HCT116 (cell line): Measurements from ENCODE around the gene ZNF300. TPM values are rescaled to one million over a fixed set of nuclear protein-coding genes. Genes with fewer than 3 reads are reported as not detected.

Experiments
- ATAC-seq: fragments of 200-7000 bp; cut with Tn5 transposase; 2 replicates; pipeline ENCODE4 v1.9.1; 2020; ENCODE audit warnings: mild to moderate bottlenecking, moderate library complexity
- BruUV-seq: library from RNA; stranded (reverse); fragments of 400-500 nt; replicated peaks from 2 replicates; lab custom pipeline; 2021; lab: Mats Ljungman, UMichigan
- CTCF ChIA-PET: fragments of 300-600 bp; sonication (Branson Sonifier 250); formaldehyde crosslinking; loops from one replicate; lab custom pipeline; 2021; ENCODE audit warnings: antibody characterized with exemption; lab: Charles Lee
- POLR2A ChIA-PET: fragments of 300-600, 350-600 bp; sonication (Branson Sonifier 250); formaldehyde crosslinking; loops from one replicate; lab custom pipeline; 2021; ENCODE audit warnings: antibody characterized with exemption; lab: Charles Lee
- RAD21 ChIA-PET, 2 experiments: fragments of 300-600 bp; sonication (Branson Sonifier 250); formaldehyde crosslinking; loops; one replicate each; lab custom pipeline; 2023; ENCODE audit warnings: low total read pairs in 2 of 2; ENCODE audit not compliant: uncharacterized antibody in 2 of 2, unreplicated experiment in 2 of 2, low non-redundant PET in 1 of 2; lab: Charles Lee
- DNase-seq: peaks from one replicate; pipeline ENCODE4 v3.0.0-alpha.2; 2010; ENCODE audit warnings: low read depth, low spot score
- H2AFZ ChIP-seq: fragments of 200-600 bp; shearing (Covaris generic), sonication (generic); 2 replicates; pipeline ENCODE4 v1.6.1; 2017; ENCODE audit warnings: low read depth, mixed run types, mixed read lengths, antibody characterized with exemption, low read length; ENCODE audit not compliant: poor library complexity, severe bottlenecking
- H3K27ac ChIP-seq: 2 replicates; pipeline ENCODE4 v1.5.1; 2012; ENCODE audit warnings: low read depth, low read length
- H3K27me3 ChIP-seq: fragments of 200-600 bp; sonication (generic); 2 replicates; pipeline ENCODE4 v1.6.1; 2016; ENCODE audit warnings: mixed run types, low read length, mixed read lengths; ENCODE audit not compliant: insufficient read depth
- H3K36me3 ChIP-seq, 2 experiments: fragments of 200-500 bp in 1 of 2; fragments of 200-600 bp in 1 of 2; sonication (Bioruptor generic) in 1 of 2; sonication (generic) in 1 of 2; 2 replicates each; pipeline versions ENCODE4 v1.5.1 to v1.6.1; 2014 to 2016; ENCODE audit warnings: low read length in 2 of 2, inconsistent platforms in 1 of 2, mixed read lengths in 1 of 2, mixed run types in 1 of 2; ENCODE audit not compliant: insufficient read depth in 2 of 2, control insufficient read depth in 1 of 2
- H3K4me1 ChIP-seq, 2 experiments: fragments of 200-600 bp in 1 of 2; sonication (generic) in 1 of 2; 2 replicates each; pipeline versions ENCODE4 v1.5.1 to v1.6.1; 2012 to 2017; ENCODE audit warnings: low read length in 2 of 2, inconsistent platforms in 1 of 2, mild to moderate bottlenecking in 1 of 2, mixed read lengths in 1 of 2, mixed run types in 1 of 2, moderate library complexity in 1 of 2; ENCODE audit not compliant: insufficient read depth in 2 of 2, control insufficient read depth in 1 of 2
- H3K4me2 ChIP-seq: fragments of 200-600 bp; sonication (generic); 2 replicates; pipeline ENCODE4 v1.6.1; 2017; ENCODE audit warnings: mixed run types, low read length, mixed read lengths
- H3K4me3 ChIP-seq, 2 experiments: fragments of 200-600 bp in 1 of 2; sonication (generic) in 1 of 2; replicated peaks in 1 of 2; 2 replicates each; pipeline ENCODE4 v1.5.1; 2011 to 2016; ENCODE audit warnings: low read length in 2 of 2, control low read depth in 1 of 2, low read depth in 1 of 2, mild to moderate bottlenecking in 1 of 2, mixed read lengths in 1 of 2, mixed run types in 1 of 2
- H3K79me2 ChIP-seq: fragments of 200-600 bp; sonication (generic); 2 replicates; pipeline ENCODE4 v1.6.1; 2017; ENCODE audit warnings: mild to moderate bottlenecking, mixed run types, low read length, moderate library complexity, mixed read lengths; ENCODE audit not compliant: insufficient read depth
- H3K9ac ChIP-seq: fragments of 200-600 bp; sonication (generic); 2 replicates; pipeline ENCODE4 v1.6.1; 2016; ENCODE audit warnings: low read length, mixed read lengths
- H3K9me2 ChIP-seq: fragments of 200-600 bp; sonication (generic), shearing (Covaris generic); 2 replicates; pipeline ENCODE4 v1.6.1; 2017; ENCODE audit warnings: mixed run types, mild to moderate bottlenecking, moderate library complexity; ENCODE audit not compliant: insufficient read depth
- H3K9me3 ChIP-seq, 2 experiments: fragments of 200-500 bp in 1 of 2; fragments of 200-600 bp in 1 of 2; sonication (Bioruptor generic) in 1 of 2; sonication (generic) in 1 of 2; 2 replicates each; pipeline ENCODE4 v1.6.1; 2014 to 2017; ENCODE audit warnings: low read length in 2 of 2, mixed read lengths in 2 of 2, inconsistent platforms in 1 of 2, low read depth in 1 of 2, mild to moderate bottlenecking in 1 of 2, mixed run types in 1 of 2, moderate library complexity in 1 of 2; ENCODE audit not compliant: control insufficient read depth in 1 of 2, insufficient read depth in 1 of 2
- H4K20me1 ChIP-seq: fragments of 200-600 bp; sonication (generic), shearing (Covaris generic); 2 replicates; pipeline ENCODE4 v1.6.1; 2017; ENCODE audit warnings: mixed run types, mild to moderate bottlenecking, moderate library complexity; ENCODE audit not compliant: insufficient read depth
- CBX3 ChIP-seq: IDR thresholded peaks from 2 replicates; pipeline ENCODE4 v1.6.1; 2012; ENCODE audit warnings: low read depth
- CEBPB ChIP-seq: IDR thresholded peaks from 2 replicates; pipeline ENCODE4 v1.6.1; 2012; ENCODE audit warnings: low read depth
- FOSL1 ChIP-seq: IDR thresholded peaks from 2 replicates; pipeline ENCODE4 v1.6.1; 2012; ENCODE audit warnings: low read depth
- POLR2A ChIP-seq: IDR thresholded peaks from 2 replicates; pipeline ENCODE4 v1.7.0; 2011; ENCODE audit warnings: borderline replicate concordance; ENCODE audit not compliant: insufficient read depth, insufficient read length; ENCODE audit errors: extremely low read depth
- SIN3A ChIP-seq: IDR thresholded peaks from 2 replicates; pipeline ENCODE4 v1.6.1; 2012; ENCODE audit warnings: low read depth
- SP1 ChIP-seq: IDR thresholded peaks from 2 replicates; pipeline ENCODE4 v1.6.1; 2012; ENCODE audit warnings: low read depth
- TCF7L2 ChIP-seq: IDR thresholded peaks from 2 replicates; pipeline ENCODE4 v1.7.0; 2011; ENCODE audit warnings: borderline replicate concordance, inconsistent platforms; ENCODE audit not compliant: insufficient read depth, insufficient read length; ENCODE audit errors: extremely low read depth
- YY1 ChIP-seq: IDR thresholded peaks from 2 replicates; pipeline ENCODE4 v1.6.1; 2011; ENCODE audit warnings: low read length, low read depth, moderate library complexity, mild to moderate bottlenecking; ENCODE audit not compliant: insufficient replicate concordance; ENCODE audit errors: extremely low read depth
- ZNF274 ChIP-seq: fragments of 200-500 bp; sonication (Bioruptor generic); IDR thresholded peaks from 2 replicates; pipeline ENCODE4 v1.6.1; 2014; ENCODE audit warnings: mild to moderate bottlenecking, low read depth, low read length, inconsistent platforms
- intact Hi-C: fragments of 100-400 bp; cut with micrococcal nuclease; formaldehyde crosslinking; loops from 2 replicates; pipeline ENCODE4 v1.10.0; 2022
- total RNA-seq: library from RNA; stranded (reverse); gene quantifications from one replicate; pipeline ENCODE4 v1.2.1, GENCODE V29; 2021; ENCODE audit not compliant: unreplicated experiment
- TF ChIP-seq, protein P1 (sequence below): IDR thresholded peaks from 2 replicates; pipeline ENCODE4 v1.6.1; 2011; ENCODE audit warnings: mild to moderate bottlenecking, low read length, moderate library complexity; ENCODE audit not compliant: insufficient replicate concordance; ENCODE audit errors: extremely low read depth

ZNF300 gene
- total RNA-seq, 1 experiment from 2014 or later = 0.05 TPM

DNA sequence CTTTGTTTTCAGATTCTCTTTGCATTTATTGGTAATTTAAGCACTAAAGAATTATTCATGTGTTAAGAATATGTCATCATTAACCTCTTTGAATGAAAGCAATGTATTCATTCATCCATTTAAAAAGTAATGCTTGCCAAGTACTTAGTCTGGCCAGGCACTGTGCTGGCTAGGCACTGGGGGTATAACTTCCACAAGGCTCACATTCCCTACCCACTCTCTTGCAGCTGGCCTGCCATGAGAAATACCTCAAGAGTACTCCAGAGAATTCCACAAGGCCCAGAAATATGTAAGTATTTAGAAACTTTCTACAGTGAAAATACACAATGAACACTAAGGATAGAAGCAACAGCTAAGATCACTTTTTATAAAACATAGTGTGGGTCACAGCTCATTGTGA is 25.4 kb downstream of the ZNF300 start:
- Histone ChIP-seq H3K4me1 (no peaks in the 10 kb centered on the region), H3K79me2 (no peaks in the 10 kb centered on the region), H3K4me3 (no peak overlapping the region), H3K4me2 (no peak overlapping the region), H3K36me3 (no peaks in the 10 kb centered on the region), H3K9me2 (no peaks in the 10 kb centered on the region), H4K20me1 (no peaks in the 10 kb centered on the region), H3K27me3 (no peaks in the 10 kb centered on the region), H3K9ac (no peak overlapping the region), H3K27ac (no peak overlapping the region), H2AFZ (no peak overlapping the region), H3K9me3 (no peaks in the 10 kb centered on the region)
- intact Hi-C loops = no loop called here
- CTCF ChIA-PET = no interaction called here
- ATAC-seq (no peak), DNase-seq (no peak)
- BruUV-seq = no TSS peak
- POLR2A ChIA-PET = no interaction called here
- RAD21 ChIA-PET = no interaction called here
- TF ChIP-seq, protein P1, sequence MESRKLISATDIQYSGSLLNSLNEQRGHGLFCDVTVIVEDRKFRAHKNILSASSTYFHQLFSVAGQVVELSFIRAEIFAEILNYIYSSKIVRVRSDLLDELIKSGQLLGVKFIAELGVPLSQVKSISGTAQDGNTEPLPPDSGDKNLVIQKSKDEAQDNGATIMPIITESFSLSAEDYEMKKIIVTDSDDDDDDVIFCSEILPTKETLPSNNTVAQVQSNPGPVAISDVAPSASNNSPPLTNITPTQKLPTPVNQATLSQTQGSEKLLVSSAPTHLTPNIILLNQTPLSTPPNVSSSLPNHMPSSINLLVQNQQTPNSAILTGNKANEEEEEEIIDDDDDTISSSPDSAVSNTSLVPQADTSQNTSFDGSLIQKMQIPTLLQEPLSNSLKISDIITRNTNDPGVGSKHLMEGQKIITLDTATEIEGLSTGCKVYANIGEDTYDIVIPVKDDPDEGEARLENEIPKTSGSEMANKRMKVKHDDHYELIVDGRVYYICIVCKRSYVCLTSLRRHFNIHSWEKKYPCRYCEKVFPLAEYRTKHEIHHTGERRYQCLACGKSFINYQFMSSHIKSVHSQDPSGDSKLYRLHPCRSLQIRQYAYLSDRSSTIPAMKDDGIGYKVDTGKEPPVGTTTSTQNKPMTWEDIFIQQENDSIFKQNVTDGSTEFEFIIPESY = no peak
- TF ChIP-seq SP1 = no peak
- no peak for TF ChIP-seq SIN3A
- TF ChIP-seq ZNF274 = no peak
- TF ChIP-seq TCF7L2 = no peak
- no peak for TF ChIP-seq CBX3
- TF ChIP-seq POLR2A = no peak
- TF ChIP-seq CEBPB = no peak
- TF ChIP-seq FOSL1 = no peak
- TF ChIP-seq YY1 = no peak
